WI38 (cell line): ENCODE results near the gene TBL1XR1.
"Not testable (repeated sequence)": the region's sequence is repeated elsewhere in the genome, so short reads cannot be mapped to it uniquely, and the experiment has no call there.

ENCODE experiments used
- H3K4me3 ChIP-seq: 2 replicates; pipeline ENCODE4 v1.5.1; 2011; ENCODE audit warnings: low read depth, mild to moderate bottlenecking, control low read depth, low read length
- CTCF ChIP-seq: IDR thresholded peaks from 2 replicates; pipeline ENCODE4 v1.5.1; 2012; ENCODE audit warnings: low read depth, mild to moderate bottlenecking, control low read depth, low read length

TBL1XR1 gene

GRCh38 chr3:177179281-177180067 is 17.8 kb downstream of the TBL1XR1 start:
- no peak overlapping the region for H3K4me3 ChIP-seq
- TF ChIP-seq CTCF, result no peak

- H3K4me3 ChIP-seq, result no peak overlapping the region
- no peak for TF ChIP-seq CTCF
These were observed 19.5 kb downstream of the TBL1XR1 start for GRCh38 chr3:177177749-177178221.

- TF ChIP-seq CTCF, result no peak
- no peak overlapping the region for H3K4me3 ChIP-seq
These were observed 22.6 kb downstream of the TBL1XR1 start for GRCh38 chr3:177174607-177175170.

GRCh38 chr3:177169936-177170722 is 27.2 kb downstream of the TBL1XR1 start:
- TF ChIP-seq CTCF, result no peak
- H3K4me3 ChIP-seq, result no peak overlapping the region

GRCh38 chr3:177168431-177168830 is 28.9 kb downstream of the TBL1XR1 start:
- no peak for TF ChIP-seq CTCF
- H3K4me3 ChIP-seq, result no peak overlapping the region

- no peak overlapping the region for H3K4me3 ChIP-seq
- TF ChIP-seq CTCF, result no peak
These were observed 34.5 kb downstream of the TBL1XR1 start for GRCh38 chr3:177162742-177163141.

- H3K4me3 ChIP-seq, result not testable (repeated sequence)
These were observed 35.7 kb downstream of the TBL1XR1 start for GRCh38 chr3:177161603-177162002.
